A673 (cell line): ENCODE data around the gene LARGE1.

Experiments used
- CTCF ChIP-seq: fragments of 300-800, 200-600 bp; sonication (generic); conservative IDR thresholded peaks from 2 replicates; pipeline ENCODE4 v1.5.1; 2017; ENCODE audit warnings: low read depth, mild to moderate bottlenecking, antibody characterized with exemption, low read length, moderate library complexity, mixed read lengths
- EZH2 ChIP-seq: fragments of 200-600 bp; sonication (generic); IDR thresholded peaks from 2 replicates; pipeline ENCODE4 v1.6.1; 2017; ENCODE audit warnings: borderline replicate concordance, low read depth, mild to moderate bottlenecking, mixed read lengths, antibody characterized with exemption, low read length; ENCODE audit not compliant: poor library complexity, severe bottlenecking

GRCh38 chr22:33920927-33921524 is 750 bp upstream of the LARGE1 start:
- TF ChIP-seq CTCF (no peak), EZH2 (no peak)
